CD4-positive, alpha-beta T cell treated with Interleukin-17A for 4 hours (primary cell): ENCODE results near the gene KCNQ5.
"Not testable (repeated sequence)": the region's sequence is repeated elsewhere in the genome, so short reads cannot be mapped to it uniquely, and the experiment has no call there.

Experiments used
- DNase-seq: peaks from one replicate; pipeline ENCODE4 v3.0.0-alpha.2; 2020; ENCODE audit warnings: mixed read lengths

Gene KCNQ5

GRCh38 chr6:72621291-72622093 is at the start of gene KCNQ5:
Gene KCNQ5, plus strand, starts transcription at chr6:72622064.
- peak; percentile 45 for DNase-seq

GRCh38 chr6:72579865-72580264 is 42.0 kb upstream of the KCNQ5 start:
- DNase-seq: no peak

DNA sequence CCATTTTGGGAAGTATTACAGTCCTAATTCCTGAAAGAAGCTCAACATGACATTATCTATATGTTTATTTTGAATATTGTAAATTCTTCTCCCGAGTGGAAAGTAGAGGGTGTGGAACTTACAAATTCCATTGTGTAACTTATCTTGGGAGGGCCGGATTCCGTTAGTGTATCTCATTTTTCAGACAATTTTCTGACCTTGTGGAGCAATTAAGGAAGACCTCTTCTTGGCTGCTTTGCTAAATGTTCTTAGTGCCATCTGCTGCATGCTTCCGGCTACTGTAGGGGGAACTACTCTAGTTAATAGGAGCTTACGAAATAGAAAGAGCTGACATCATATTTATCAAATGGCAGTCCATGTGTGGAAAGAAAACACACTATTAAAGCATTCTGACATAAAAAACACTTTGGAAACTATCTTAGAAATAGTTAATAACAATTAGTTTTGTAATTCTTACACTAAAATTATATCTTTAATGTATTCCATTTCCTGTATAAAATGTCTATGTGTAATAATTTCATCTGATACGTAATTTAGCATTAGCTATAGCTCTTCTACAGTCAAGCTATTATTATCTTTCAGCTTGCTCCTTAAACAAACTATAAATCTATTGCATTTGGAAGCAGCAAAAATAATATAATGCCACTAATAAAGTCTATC is 41.5 kb upstream of the KCNQ5 start:
- DNase-seq: peak; percentile 4

GRCh38 chr6:72580950-72581349 is 40.9 kb upstream of the KCNQ5 start:
- DNase-seq: not testable (repeated sequence)

- DNase-seq: no peak
Measured at GRCh38 chr6:72588155-72588554, 33.7 kb upstream of the KCNQ5 start.

- no peak for DNase-seq
Measured at GRCh38 chr6:72589096-72589495, 32.8 kb upstream of the KCNQ5 start.

DNA sequence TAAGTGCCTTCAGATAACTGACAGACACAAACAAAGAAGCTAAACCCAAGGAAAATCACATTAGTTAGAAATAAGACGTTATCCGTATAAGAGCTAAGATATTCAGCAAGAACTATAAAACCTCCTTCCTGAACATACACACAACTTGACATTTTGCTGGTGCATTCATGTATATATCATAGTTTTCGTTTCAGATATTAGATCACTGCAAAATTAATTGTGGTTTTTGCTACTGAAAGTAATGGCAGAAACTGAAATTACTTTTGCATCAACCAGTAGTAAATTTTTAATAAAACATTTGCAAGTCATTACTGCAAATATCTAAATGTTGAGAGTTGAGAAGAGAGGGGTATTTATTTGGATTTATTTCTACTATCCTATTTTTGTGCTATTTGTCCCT is 26.1 kb upstream of the KCNQ5 start:
- DNase-seq: no peak

- no peak for DNase-seq
Measured at GRCh38 chr6:72616406-72617015, 5.4 kb upstream of the KCNQ5 start.

- DNase-seq: no peak
Measured at GRCh38 chr6:72617721-72618120, 4.1 kb upstream of the KCNQ5 start.

GRCh38 chr6:72619883-72620696 is 1.8 kb upstream of the KCNQ5 start:
- peak; percentile 73 for DNase-seq

DNA sequence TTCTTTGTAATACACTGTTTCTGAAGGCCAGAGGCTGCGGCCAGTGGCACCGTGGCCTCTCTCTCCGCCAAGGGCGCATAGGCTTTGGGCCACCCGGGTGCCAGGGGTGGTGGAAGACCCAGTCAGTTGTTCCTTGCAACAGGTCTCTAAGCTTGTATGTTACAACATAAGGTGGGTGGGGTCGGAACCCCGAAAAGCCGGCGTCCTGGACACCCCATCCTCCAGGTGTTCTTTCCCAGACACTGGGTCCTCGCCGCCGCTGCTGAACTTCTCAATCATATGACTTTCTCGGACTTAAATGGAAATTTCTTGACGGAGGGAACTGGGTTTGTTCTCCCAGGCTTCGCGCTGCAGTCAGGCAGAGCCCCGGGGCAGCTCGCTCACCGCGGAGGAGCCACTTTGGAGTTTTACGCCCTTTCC is 983 bp upstream of the KCNQ5 start:
- DNase-seq: peak; percentile 34

DNA sequence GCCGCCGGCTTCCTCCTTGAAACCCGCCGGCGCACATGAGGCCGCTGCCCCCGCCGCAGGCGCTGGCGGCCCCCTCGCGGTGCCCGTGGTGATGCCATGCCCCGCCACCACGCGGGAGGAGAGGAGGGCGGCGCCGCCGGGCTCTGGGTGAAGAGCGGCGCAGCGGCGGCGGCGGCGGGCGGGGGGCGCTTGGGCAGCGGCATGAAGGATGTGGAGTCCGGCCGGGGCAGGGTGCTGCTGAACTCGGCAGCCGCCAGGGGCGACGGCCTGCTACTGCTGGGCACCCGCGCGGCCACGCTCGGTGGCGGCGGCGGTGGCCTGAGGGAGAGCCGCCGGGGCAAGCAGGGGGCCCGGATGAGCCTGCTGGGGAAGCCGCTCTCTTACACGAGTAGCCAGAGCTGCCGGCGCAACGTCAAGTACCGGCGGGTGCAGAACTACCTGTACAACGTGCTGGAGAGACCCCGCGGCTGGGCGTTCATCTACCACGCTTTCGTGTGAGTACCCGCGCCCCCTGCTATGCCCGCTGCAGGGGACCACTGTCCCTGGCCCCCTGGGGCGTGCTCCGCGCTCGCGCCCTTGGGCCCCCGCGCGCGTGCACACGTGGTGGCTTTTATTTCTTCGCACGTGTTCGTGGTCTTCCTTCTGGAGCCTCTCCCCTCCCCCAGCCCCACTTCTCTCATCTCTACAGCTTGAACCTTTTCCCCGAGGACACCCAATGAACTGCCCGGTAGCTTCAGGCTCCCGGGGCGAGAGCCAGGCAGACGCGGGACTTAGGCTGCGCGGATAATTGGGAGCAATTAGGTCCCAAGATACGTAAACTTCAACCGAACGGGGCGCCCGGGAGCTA is 453 bp downstream of the KCNQ5 start:
- peak; percentile 75 for DNase-seq

- no peak for DNase-seq
Measured at GRCh38 chr6:72623808-72624207, 1.9 kb downstream of the KCNQ5 start.

DNA sequence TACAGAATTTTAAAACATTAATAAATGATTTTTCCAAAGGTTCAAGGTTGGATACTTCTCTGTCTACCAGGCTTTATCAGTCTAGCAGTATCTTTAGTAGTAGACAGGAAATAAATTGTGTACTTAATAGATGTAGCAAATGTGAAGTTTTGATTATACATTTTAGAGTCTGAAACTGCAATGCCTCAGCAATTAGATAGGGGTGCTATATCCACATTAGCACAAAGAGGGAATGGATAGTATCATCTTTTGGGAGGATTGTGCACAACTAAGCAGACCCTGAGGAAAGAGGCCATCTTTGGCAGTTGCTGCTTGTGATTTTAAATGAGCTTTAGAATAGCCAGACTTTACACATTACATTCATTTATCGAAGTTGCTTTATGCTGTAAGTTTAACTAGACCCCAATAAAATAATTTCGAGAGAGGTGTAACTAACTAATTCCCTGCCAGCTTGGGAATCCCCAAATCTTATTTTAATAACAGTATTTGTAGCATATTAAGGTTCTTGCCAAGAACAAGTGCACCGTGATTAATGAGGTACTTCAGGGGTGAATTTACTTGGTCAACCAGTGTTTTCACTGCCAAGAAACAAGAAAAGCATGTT is 2.8 kb downstream of the KCNQ5 start:
- no peak for DNase-seq

- DNase-seq: no peak
Measured at GRCh38 chr6:72626126-72626525, 4.3 kb downstream of the KCNQ5 start.

- DNase-seq: no peak
Measured at GRCh38 chr6:72627539-72627938, 5.7 kb downstream of the KCNQ5 start.

- DNase-seq: no peak
Measured at GRCh38 chr6:72631480-72631879, 9.6 kb downstream of the KCNQ5 start.

GRCh38 chr6:72635636-72636035 is 13.8 kb downstream of the KCNQ5 start:
- no peak for DNase-seq

DNA sequence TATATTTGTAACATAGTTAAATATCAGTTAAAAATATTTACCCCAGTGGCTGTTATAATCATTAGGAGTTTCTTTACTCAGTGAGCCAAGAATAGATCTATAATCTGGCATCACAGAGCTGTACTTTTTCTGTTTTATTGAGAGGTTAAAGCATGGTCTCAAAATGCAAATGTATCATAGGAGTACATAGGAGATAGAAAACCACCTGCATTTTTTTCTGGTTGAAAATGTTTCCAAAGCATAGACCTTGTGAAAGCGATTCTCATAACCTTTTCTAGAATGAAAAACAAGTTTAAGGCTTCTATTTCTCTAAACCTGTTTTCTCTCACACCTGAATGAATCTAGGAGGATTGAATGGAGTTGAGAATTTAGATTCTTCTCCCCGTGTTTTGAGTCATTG is 14.4 kb downstream of the KCNQ5 start:
- no peak for DNase-seq

DNA sequence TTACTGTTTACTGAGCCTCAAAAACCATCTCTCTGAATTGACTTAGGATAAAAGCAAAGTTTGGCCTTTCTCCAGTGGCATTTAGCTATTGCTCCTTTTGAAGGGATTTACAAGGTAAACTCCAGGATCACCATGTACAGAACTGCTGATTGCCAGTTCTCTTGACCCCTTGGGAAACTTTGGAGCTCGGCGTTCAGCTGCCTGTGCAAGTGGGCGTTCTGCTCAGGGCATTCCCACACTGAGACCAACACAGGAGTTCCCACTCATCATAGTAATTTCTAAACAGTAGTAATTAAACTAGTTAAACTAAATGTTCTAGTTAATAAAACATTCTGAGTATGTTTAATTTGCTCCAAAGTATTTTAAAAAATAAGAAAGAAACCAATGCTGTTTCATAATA is 14.9 kb downstream of the KCNQ5 start:
- DNase-seq: no peak

- DNase-seq: no peak
Measured at GRCh38 chr6:72639920-72640614, 18.2 kb downstream of the KCNQ5 start.
